ENCODE results near the gene PLB1. TPM values are rescaled to one million over a fixed set of nuclear protein-coding genes. Genes with fewer than 3 reads are reported as not detected.

Gene PLB1
- total RNA-seq, 1 donor from 2014 or later: 1.9 TPM

DNA sequence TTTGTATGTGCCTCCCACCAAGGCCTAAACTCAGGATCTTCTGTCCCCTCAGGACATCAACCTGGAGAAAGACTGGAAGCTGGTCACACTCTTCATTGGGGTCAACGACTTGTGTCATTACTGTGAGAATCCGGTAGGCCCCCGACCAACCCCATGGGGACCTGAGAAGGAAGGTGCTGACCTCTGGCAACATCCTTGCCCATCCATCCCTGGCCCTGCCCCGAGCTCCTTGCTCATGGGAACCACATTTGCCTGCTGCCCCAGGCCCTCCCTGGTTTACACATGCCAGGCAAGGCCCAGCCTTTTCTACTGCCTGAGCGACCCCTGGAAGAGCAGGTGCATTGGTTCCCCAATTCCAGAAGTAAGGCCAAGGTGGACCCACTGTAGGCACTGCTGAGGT lies 130.5 kb downstream of the PLB1 start:
- no peak for DNase-seq (ENCODE audit: low spot score)

DNA sequence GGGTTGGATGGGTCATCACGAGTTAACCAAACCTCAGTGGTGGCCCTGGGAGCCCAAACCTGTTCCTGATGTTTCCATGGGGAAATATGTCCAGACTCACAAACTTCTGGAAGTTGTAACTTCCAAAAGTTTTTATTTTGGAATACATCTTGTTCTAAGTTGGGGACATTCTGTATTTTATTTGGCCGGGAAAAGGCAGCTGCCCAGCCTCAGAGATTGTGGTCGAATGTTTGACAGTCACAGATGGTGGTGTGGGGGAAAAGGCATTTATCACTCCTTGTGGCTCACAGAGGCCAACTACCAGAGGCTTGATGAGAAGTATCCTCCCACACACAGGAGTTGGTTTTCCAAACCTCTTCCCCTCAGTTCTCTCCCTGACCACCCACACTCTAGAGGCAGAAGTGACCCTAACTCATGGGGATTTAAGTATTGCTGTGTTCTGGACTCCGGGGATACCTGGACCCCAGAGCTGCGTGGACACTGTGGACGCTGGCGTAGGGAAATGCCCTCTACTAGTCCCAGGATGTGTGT lies 131.1 kb downstream of the PLB1 start:
- no peak for DNase-seq (ENCODE audit: low spot score)

DNA sequence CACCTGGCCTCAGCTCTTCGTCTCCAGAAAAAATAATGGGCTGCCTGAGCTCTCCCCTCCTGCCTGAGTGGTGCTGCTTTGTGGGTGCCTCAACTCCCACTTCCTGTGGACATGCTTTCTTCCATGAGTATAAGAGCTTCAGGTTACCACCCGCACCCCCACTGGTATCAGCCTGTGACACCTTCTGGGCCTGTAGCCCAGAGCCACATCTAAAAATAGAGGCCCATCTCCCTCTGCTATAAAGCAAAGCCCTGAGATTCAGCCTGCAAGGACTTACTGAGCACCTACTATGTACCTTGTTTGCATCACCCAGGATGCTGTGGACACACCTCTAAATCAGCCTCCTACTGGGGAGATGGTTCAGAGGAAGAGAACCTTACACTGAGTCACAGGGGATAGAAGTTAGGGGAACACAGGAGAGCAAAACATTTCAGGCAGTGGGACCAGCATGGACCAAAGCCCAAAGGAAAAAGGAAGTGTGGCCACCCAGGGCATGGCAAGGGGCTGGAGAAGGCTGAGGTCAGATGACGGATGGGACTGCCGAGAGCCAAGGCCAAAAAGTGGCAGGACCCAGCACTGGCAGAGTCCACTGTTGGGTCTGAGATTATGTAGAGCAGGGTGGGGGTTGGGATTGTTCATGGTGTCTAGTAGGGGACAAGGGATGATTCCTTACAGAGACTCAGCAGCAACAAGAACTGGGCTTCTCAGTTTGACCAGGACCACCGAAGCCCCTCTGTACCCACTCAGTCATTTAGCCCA lies 132.0 kb downstream of the PLB1 start:
- no peak for DNase-seq (ENCODE audit: low spot score)

DNA sequence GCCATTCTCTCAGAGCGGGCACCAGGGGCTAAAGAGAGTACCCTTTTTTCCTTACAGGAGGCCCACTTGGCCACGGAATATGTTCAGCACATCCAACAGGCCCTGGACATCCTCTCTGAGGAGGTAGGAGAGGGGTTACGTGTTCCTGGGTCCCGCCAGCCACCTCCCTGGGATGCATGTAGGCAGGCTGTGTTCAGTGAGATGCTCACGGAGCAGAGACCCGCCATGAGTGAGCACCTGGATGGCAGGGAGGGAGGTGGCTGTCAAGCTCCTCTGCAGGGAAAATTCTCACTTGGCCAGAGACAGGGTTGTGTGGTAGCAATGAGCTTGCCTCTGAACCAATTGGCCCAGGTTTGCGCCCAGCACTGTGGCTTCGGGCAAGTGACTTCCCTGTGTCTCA lies 132.6 kb downstream of the PLB1 start:
- no peak for DNase-seq (ENCODE audit: low spot score)

DNA sequence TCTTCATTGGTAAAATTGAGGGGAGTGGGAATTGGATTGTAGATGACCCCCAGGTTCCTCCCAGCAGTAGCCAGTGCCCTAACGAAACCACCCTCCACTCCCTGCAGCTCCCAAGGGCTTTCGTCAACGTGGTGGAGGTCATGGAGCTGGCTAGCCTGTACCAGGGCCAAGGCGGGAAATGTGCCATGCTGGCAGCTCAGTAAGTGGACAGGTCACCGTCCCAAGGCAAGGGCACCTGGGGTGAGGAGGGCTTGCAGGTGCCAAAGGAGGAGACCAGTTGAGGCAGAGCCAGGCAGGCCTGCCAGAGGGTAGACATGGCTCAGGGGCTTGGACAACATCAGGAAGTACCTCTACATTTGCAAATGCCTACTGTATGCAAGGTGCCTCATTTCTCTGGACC lies 133.1 kb downstream of the PLB1 start:
- DNase-seq (ENCODE audit: low spot score): no peak

DNA sequence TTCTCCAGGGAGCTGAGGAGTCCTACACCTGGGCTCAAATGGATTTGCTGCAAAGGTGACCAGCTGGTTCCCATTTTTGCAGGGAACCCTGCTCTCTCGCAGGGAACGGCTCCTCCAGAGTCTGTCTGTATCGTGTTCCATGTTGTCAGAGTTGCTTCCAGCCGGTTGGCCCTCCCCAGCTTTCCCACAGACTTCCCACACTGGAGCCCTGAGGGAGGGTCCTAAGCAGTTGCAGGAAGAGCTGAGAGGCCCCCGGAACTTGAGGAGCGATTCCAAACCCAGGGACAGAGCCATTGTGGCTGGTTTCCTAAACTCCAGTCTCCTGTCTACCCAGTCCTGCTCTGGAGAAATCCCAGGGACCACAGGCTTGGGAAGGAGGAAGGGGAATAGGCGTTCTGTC lies 134.1 kb downstream of the PLB1 start:
- DNase-seq (ENCODE audit: low spot score): no peak

DNA sequence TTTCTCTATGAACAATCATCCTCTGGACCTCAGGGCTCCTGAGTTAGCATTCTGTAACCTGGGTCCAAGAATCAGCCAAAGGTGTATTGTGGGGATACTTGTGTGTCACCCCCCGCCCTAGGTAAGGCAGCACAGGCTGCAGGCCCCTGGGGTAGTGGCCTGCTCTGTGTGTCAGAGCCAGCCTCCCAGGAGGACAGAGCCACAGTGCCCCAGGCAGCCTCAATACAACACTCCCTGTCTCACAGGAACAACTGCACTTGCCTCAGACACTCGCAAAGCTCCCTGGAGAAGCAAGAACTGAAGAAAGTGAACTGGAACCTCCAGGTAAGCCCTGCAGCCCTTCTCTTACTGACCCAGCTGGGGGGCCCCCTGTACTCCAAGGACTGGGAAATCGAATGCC lies 134.5 kb downstream of the PLB1 start:
- no peak for DNase-seq (ENCODE audit: low spot score)

DNA sequence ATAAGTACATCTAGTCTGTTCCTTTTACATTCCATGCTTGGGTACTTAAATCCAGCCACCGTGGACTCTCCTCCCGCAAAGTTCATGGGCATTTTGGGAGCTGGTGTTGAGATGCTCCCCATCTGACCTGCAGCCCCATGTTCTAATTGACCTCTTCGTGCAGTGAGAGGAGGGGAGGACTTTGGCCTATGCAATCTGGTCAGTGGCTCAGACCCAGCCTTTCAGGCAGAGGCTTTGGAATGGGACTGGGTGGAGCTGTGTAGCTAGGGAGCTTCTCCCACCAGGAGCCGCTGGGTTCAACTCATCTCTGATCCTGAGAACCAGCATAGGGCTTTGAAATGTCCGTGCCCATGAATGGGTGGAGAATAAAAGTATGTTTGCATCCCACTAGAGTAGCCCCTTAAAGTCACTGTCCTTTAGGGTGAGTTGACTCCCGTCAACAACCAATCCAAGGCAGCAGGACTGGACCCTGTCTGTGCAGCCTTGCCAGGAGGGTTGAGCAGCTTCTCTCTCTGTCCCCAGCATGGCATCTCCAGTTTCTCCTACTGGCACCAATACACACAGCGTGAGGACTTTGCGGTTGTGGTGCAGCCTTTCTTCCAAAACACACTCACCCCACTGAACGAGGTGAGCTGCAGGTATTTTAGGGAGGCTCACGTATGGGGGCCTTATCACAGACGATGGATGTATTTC lies 135.8 kb downstream of the PLB1 start:
- no peak for DNase-seq (ENCODE audit: low spot score)

DNA sequence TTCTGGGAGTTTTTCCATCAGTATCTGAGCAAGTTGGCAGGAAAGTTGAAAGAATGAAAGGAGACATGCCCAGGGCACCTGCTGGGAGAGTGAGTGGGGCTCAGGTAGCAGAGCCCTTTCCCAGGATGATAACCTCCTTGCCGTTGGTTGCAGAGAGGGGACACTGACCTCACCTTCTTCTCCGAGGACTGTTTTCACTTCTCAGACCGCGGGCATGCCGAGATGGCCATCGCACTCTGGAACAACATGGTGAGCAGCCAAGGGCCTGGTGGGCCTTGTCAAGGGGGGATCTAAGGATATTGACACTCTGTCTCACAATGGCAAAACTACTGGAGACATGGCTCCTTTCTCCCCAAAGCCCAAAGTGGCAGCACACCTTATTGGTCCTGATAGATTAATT lies 136.9 kb downstream of the PLB1 start:
- DNase-seq (ENCODE audit: low spot score): no peak

DNA sequence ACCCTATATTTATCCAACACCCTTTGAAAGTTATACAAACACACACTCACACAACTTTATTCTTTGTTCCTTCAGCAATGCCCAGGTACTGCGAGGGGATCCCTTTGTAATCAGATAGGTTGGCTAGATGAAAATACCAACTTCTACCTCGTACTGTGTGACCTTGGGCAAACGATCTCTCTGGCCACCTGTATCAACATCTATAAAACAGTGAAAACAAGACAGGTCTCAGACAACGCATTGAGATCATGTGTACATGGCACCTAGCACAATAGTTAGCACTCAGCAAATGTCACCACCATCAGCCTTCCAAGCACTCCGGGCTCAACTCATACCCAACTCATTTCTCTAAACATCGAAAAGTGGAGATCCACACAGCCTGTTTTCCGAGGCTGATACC lies 137.3 kb downstream of the PLB1 start:
- no peak for DNase-seq (ENCODE audit: low spot score)

DNA sequence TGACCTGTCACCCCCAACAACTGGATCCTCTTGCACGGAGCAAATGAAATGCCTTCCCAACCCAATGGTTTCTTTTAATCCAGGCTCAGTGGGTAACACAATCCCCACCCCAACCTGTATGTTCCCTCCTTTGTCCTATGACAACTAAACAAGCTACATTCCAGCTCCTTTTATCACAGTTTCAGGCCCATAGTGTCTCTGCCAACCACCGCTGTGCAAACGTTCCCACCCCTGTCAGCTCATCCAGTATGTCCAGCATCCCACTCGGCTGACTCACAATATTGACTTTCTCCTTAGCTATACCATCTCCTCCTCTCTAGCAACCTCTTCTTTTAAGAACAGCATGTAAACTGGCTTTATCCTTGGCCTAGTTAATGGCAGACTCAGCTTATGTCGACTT lies 137.9 kb downstream of the PLB1 start:
- DNase-seq (ENCODE audit: low spot score): peak; percentile 65

DNA sequence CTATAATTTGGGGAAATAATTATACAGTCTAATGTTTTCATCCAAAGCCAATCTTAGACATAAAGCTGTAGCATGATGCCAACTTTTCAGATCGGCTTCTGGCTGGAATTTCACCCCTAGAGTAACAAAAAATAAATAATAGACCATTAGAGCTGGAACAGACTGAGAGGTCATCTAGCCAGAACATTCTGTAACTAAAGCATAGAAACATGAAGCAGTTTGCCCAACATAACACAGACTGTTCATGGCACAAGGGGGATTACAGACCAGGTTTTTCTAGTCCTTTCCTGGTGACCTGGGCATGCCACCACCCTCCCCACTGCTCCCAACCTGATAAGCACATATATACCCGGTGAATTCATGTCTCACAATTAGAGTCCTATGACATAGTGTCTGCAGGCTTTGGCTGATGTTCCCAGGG lies 139.3 kb downstream of the PLB1 start:
- no peak for DNase-seq (ENCODE audit: low spot score)

DNA sequence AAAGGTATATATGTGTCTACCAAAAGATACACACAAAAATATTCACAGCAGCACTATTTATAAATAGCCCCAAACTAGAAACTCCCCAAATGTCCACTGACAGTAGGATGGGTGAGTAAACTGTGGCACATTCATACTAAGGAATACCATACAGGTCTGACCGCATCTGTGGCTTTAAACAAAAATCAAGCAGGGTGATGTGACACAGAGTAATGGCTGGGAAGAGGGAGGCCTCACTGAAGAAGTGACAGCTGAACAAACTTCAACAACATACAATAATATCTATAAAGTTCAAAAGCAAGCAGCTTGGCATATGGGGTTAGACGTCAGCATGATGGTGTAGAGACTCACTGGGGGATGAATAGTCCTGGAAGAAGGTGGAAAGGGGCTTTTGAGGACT lies 140.6 kb downstream of the PLB1 start:
- DNase-seq (ENCODE audit: low spot score): no peak

DNA sequence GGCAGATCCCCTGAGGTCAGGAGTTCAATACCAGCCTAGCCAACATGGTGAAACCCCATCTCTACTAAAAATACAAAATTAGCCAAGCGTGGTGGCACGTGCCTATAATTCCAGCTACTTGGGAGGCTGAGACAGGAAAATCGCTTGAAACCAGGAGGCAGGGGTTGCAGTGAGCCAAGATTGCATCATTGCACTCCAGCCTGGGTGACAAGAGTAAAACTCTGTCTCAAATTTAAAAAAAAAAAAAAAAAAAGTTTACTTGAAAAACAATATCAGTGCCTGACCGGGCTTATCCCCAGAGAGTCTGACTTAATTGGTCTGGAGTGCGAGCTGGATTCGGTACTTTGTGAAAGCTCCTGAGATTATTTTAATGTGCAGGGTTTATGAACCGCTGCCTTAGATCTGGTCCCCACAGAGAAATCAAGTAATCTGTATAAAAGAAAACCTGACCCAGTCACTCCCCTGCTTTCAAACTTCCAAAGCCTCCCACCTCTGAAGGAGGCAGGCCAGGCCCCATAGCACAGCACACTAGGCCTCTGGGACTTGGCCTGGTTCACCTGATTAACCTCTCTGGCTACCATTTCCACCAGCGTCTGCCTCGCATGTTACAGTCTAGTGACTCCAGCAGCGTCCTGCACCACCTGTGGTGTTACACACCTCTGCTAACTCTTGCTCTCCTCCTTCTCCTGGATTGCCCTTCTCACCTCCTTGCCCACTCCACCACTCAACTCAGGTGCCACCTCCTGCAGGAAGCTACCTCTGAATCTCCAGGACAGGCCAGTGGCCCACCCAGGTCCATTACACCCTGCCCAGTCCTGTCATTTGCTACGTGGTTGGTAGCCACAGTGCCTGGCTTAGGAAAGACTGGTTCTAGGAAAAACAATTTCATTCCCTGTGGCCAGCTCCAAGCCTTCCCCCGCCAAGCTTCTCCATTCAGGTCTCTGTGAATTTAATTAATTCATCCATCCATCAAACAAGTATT lies 141.5 kb downstream of the PLB1 start:
- peak; percentile 78 for DNase-seq (ENCODE audit: low spot score)

DNA sequence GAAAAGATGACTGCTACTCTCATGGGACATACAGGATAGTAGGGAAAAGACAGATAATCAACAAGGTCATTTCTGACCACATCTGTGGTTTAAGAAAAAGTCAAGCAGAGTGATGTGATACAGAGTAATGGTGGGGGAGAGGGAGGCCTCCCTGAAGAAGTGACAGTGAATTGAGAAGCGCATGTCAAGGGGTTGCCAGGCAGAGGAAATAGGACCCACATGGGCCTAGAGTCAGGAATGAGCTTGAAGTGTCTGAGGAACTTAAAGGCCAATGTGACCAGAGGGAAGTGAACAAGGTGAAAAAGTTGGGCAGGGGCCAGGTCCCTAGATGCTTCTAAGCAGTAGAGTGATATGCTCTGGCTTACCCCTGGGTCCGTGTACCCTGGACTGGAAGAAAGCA lies 142.2 kb downstream of the PLB1 start:
- DNase-seq (ENCODE audit: low spot score): no peak

DNA sequence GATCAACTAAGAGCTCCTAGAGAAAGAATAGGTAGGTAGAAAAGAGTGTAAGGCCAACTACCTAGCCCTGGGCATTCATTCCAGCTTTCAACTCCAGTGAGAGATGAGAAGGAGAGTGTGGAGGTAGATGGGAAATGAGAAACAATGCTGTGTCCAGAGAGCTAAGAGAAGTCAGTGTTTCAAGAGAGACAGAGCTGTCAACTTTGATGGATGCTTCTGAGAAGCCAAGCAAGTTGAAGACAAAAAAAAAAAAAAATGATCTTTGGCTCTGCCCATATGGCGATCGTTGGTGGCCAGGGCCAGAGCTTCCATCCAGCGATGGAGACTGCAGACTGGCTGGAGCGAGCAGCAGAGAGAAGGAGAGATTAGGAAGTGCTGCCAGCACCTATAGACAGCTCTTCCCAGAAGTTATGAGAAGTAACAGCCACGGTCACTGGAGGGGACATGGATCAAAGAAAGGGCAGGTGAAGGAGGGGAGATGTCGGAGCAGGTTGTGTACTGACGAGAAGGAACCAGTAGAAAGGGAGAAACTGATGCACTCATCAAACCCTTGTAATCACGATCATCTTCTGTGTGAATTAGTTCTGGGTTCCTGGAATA lies 143.3 kb downstream of the PLB1 start:
- DNase-seq (ENCODE audit: low spot score): no peak

DNA sequence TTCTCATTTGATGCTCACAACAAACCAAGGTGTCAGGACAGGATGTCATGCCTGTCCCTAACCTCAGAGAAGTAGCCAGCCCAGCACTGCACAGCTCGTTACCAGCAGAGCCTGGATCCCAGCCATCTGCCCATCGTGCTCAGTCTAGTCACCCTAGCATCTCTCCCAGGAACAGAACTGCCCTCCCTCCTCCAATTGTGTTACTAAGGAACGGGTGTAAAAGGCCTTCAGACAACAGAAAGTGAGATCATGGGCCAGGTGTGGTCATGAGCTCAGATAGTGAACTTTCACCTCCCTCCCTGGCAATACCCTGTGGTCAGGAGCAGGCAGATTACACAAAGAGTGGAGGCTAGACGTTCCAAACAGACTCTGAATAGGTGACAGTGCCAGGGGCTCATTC lies 144.0 kb downstream of the PLB1 start:
- no peak for DNase-seq (ENCODE audit: low spot score)

DNA sequence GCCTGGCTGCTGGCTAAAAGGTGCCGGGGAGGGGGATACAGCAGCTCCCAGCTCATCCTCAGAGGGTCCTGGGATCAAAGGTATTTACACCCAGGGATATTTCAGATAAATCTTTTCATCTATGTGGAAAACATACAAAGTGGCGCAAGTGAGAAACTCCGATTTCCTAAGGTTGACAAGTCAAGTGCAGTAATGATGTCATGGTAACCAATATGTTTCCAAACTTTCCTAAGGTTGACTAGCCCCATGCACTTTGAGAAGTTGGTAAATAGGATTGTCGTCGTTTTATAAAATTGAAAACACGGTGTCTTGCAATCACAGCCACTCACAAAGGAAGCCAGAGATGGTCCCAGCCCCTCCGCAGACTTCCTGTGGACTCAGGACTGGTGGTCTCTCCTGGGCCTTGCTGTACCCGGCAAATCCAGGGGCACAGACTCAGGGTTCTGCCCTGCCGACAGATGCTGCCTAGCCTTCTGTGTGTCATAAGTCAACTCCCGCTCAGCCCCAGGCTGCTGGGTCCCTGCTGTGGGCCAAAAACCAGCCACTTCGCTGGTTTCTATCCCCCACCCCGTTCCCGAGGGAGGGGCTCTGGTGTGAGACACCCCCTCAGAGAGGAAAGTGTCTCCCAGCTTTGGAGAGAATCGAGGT lies 144.5 kb downstream of the PLB1 start:
- DNase-seq (ENCODE audit: low spot score): no peak

DNA sequence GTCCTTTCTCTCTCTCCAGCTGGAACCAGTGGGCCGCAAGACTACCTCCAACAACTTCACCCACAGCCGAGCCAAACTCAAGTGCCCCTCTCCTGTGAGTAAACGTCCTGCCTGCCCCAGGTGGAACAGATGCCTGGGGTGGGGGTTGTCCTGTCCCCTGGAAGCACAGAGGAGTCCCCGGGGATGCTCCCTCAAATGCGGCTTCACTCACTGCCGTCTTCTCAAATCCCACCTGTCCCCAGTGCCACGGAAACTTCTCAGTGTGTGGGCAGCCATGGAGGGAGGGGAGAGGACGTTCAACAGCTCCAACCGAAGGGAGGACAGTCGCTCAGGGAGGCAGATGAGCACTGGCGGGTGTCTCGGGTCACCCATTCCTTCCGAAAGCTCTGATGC lies 145.0 kb downstream of the PLB1 start:
- DNase-seq (ENCODE audit: low spot score): no peak

DNA sequence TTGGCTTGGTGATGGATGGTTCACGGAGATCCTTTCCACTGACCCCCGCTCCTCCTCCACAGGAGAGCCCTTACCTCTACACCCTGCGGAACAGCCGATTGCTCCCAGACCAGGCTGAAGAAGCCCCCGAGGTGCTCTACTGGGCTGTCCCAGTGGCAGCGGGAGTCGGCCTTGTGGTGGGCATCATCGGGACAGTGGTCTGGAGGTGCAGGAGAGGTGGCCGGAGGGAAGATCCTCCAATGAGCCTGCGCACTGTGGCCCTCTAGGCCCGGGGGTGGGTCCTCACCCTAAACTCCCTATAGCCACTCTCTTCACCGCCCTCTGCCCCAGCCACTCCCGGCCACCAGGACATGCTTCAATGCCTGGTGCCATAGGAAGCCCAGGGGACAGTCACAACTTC lies 146.9 kb downstream of the PLB1 start:
- no peak for DNase-seq (ENCODE audit: low spot score)

DNA sequence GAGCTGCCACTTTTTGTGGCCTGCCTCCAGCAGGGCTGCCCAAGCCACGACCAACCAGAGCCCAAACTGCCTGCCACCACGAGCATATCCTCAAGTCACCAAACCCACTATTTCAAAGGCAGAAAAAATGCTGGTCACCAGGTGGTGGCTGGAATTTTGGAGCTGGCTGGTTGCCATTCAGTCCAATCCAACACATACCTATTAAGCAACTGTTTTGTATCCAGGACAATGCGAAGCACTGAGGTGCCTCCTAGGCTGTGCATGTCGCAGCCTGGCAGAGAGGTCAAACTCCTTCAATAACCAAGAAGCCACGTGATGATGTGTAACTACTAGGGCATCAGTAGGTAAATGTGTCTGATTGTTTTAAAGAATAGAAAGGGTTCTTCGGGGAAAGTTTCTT lies 147.5 kb downstream of the PLB1 start:
- no peak for DNase-seq (ENCODE audit: low spot score)
